ENCODE data around the gene PER2. TPM values are rescaled to one million over a fixed set of nuclear protein-coding genes. Genes with fewer than 3 reads are reported as not detected.

The PER2 gene
- total and polyA plus RNA-seq, 10 of the 15 experiments (the other 5 are each of a cell fraction or from before 2014, with no cell fraction given), result 1.5 to 15.1 (median 4.6) TPM

DNA sequence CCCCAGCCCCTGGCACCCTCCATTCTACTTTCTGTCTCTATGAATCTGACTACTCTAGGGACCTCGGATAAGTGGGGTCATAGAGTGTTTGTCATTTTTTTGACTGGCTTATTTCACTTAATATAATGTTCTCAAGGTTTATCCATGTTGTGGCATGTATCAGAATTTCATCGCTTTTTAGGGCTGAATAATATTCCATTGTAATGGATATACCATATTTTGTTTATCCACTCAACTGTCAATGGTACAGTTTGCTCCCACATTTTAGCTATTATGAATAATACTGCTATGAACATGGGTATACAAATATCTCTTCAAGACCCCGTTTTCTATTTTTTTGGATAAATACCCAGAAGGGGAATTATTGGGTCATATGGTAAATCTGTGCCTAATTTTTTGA is 39.3 kb upstream of the PER2 start:
- no peaks in the 10 kb centered on the region for H3K79me2 ChIP-seq (ENCODE audit: control insufficient read depth, insufficient read depth, low read length)
- no peak overlapping the region for H3K4me3 ChIP-seq
- no peak overlapping the region for H3K9ac ChIP-seq (ENCODE audit: control insufficient read depth, insufficient read depth, low read length)
- DNase-seq (ENCODE audit: low read depth, low spot score), result no peak
- CTCF ChIA-PET, result interaction anchor here (0.8 kb wide), 1 partner anchor 15 kb away, joined by 3 read pairs; no protein-coding TSS in a partner anchor
- RAD21 ChIA-PET (ENCODE audit: unreplicated experiment), result no interaction called here
- no TSS peak for BruUV-seq (replicated peaks)
- no peak for FAIRE-seq
- POLR2A ChIA-PET, result no interaction called here
- SMC1A ChIA-PET (ENCODE audit: uncharacterized antibody, unreplicated experiment), result no interaction called here
- no peaks in the 10 kb centered on the region for H3K4me1 ChIP-seq (ENCODE audit: control insufficient read depth, insufficient read depth, low read length)
- no peak overlapping the region for H2AFZ ChIP-seq (ENCODE audit: control insufficient read depth, low read depth, low read length)
- ATAC-seq, result no peak
- WGBS (ENCODE audit: insufficient coverage, insufficient replicate concordance, low lambda C conversion rate, missing lambda C conversion rate), result 100% methylated on average over 3 of the region's 3 CpGs
- H3K27me3 ChIP-seq (replicated peaks in 1 of 2; ENCODE audit: control insufficient read depth in 2 of 2, insufficient read depth in 2 of 2, low read length in 1 of 2), result no peaks in the 10 kb centered on the region
- H3K9me3 ChIP-seq (replicated peaks; ENCODE audit: control insufficient read depth, insufficient read depth, low read length), result no peaks in the 10 kb centered on the region
- in situ Hi-C loops (cut with MboI) (no loop called here), intact Hi-C loops (cut with micrococcal nuclease; ENCODE audit: unreplicated experiment) (no loop called here)
- no peak overlapping the region for H3K4me2 ChIP-seq (ENCODE audit: control insufficient read depth, insufficient read depth)
- no peaks in the 10 kb centered on the region for H4K20me1 ChIP-seq (ENCODE audit: control insufficient read depth, insufficient read depth)
- no peak for TF ChIP-seq SPI1 (IDR thresholded peaks at IDR 0.05; ENCODE audit: borderline replicate concordance, insufficient read depth, low read depth, low read length)
- no peak for TF ChIP-seq CBFB (IDR thresholded peaks at IDR 0.05; ENCODE audit: low read depth)
- TF ChIP-seq MEF2B (IDR thresholded peaks at IDR 0.05; ENCODE audit: partially characterized antibody, poor library complexity, severe bottlenecking), result no peak
- TF ChIP-seq, protein P1, sequence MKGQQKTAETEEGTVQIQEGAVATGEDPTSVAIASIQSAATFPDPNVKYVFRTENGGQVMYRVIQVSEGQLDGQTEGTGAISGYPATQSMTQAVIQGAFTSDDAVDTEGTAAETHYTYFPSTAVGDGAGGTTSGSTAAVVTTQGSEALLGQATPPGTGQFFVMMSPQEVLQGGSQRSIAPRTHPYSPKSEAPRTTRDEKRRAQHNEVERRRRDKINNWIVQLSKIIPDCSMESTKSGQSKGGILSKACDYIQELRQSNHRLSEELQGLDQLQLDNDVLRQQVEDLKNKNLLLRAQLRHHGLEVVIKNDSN (IDR thresholded peaks at IDR 0.05; ENCODE audit: borderline replicate concordance, extremely low read length, insufficient read depth, low read depth, low read length), result no peak
- TF ChIP-seq POLR2A (IDR thresholded peaks at IDR 0.05; ENCODE audit: low read depth, low read length), result no peak
- no peak for TF ChIP-seq NFYB (IDR thresholded peaks at IDR 0.05; ENCODE audit: insufficient read depth, low read depth, low read length)
- TF ChIP-seq, protein P2, sequence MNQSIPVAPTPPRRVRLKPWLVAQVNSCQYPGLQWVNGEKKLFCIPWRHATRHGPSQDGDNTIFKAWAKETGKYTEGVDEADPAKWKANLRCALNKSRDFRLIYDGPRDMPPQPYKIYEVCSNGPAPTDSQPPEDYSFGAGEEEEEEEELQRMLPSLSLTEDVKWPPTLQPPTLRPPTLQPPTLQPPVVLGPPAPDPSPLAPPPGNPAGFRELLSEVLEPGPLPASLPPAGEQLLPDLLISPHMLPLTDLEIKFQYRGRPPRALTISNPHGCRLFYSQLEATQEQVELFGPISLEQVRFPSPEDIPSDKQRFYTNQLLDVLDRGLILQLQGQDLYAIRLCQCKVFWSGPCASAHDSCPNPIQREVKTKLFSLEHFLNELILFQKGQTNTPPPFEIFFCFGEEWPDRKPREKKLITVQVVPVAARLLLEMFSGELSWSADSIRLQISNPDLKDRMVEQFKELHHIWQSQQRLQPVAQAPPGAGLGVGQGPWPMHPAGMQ (IDR thresholded peaks at IDR 0.05; ENCODE audit: borderline replicate concordance), result no peak
- TF ChIP-seq, protein P3, sequence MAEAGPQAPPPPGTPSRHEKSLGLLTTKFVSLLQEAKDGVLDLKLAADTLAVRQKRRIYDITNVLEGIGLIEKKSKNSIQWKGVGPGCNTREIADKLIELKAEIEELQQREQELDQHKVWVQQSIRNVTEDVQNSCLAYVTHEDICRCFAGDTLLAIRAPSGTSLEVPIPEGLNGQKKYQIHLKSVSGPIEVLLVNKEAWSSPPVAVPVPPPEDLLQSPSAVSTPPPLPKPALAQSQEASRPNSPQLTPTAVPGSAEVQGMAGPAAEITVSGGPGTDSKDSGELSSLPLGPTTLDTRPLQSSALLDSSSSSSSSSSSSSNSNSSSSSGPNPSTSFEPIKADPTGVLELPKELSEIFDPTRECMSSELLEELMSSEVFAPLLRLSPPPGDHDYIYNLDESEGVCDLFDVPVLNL (IDR thresholded peaks at IDR 0.05; ENCODE audit: low read depth, low read length), result no peak
- no peak for TF ChIP-seq YBX1 (IDR thresholded peaks at IDR 0.05)
- no peak for TF ChIP-seq NFIC (IDR thresholded peaks at IDR 0.05; ENCODE audit: low read depth, low read length)
- TF ChIP-seq SIN3A (IDR thresholded peaks at IDR 0.05; ENCODE audit: low read depth, low read length), result no peak
- no peak for TF ChIP-seq SMAD1 (IDR thresholded peaks at IDR 0.05; ENCODE audit: low read depth, partially characterized antibody)
- no peak for TF ChIP-seq SUPT20H (IDR thresholded peaks at IDR 0.05; ENCODE audit: borderline replicate concordance, control insufficient read depth, low read depth, low read length)
- TF ChIP-seq CHD1 (IDR thresholded peaks at IDR 0.05; ENCODE audit: low read depth, low read length), result no peak
- no peaks in the 10 kb centered on the region; a peak in 2 of 4 replicates for H3K36me3 ChIP-seq (ENCODE audit: control insufficient read depth in 2 of 2, insufficient read depth in 2 of 2, low read length in 1 of 2)
- no peak overlapping the region for H3K27ac ChIP-seq (ENCODE audit: control insufficient read depth, insufficient read depth)

All from GM12878 (cell line).